H1 (cell line): ENCODE measurements around the gene RSAD1. TPM values are rescaled to one million over a fixed set of nuclear protein-coding genes. Genes with fewer than 3 reads are reported as not detected.

Experiments
- KDM4A ChIP-seq: IDR thresholded peaks from one replicate; pipeline ENCODE4 v1.7.1; 2012; ENCODE audit warnings: low read depth, mild to moderate bottlenecking, moderate library complexity, low read length, inconsistent platforms; ENCODE audit not compliant: severe bottlenecking
- RNF2 ChIP-seq: fragments of 200-900, 300-1000 bp; sonication (generic); IDR thresholded peaks from 2 replicates; pipeline ENCODE4 v1.7.1; 2016; ENCODE audit warnings: borderline replicate concordance, low read depth, mild to moderate bottlenecking, antibody characterized with exemption, low read length; ENCODE audit not compliant: poor library complexity, severe bottlenecking; ENCODE audit errors: missing control alignments
- polyA plus RNA-seq, 7 experiments: library from polyadenylated mRNA; depleted of rRNA in 3 of 7; stranded (reverse) in 5 of 7; unstranded in 2 of 7; fragments of >200 nt in 5 of 7; fragments of 200-250 nt in 2 of 7; gene quantifications; 1 replicate in 5 of 7; 2 replicates in 1 of 7; 4 replicates in 1 of 7; pipeline versions ENCODE4 v1.2.1 to v1.2.3, GENCODE V29; 2011 to 2013; ENCODE audit warnings: missing spikeins in 2 of 7, mixed read lengths in 2 of 7
- total RNA-seq: library from RNA; stranded (reverse); fragmentation: NEBNext Ultra II Directional; extraction: Animal tissue kit (Norgen Biotek cat#: 25700); gene quantifications from 2 replicates; pipeline ENCODE4 v1.2.1, GENCODE V29; 2021

Gene RSAD1
- total and polyA plus RNA-seq, 2 of the 8 experiments (the other 6 are each of a cell fraction or from before 2014, with no cell fraction given): 17.9 to 33.5 TPM

GRCh38 chr17:50452630-50453300 lies 25.9 kb upstream of the RSAD1 start (continued):
- TF ChIP-seq RNF2 (no peak), KDM4A (no peak)
